DMS79 treated with DMSO at 0.1 percent for 48 hours (cell line): ENCODE data around the gene STK36.

ENCODE experiments used
- DNase-seq: peaks from one replicate; lab custom pipeline; 2025; lab: John Stamatoyannopoulos, UW

Gene STK36

DNA sequence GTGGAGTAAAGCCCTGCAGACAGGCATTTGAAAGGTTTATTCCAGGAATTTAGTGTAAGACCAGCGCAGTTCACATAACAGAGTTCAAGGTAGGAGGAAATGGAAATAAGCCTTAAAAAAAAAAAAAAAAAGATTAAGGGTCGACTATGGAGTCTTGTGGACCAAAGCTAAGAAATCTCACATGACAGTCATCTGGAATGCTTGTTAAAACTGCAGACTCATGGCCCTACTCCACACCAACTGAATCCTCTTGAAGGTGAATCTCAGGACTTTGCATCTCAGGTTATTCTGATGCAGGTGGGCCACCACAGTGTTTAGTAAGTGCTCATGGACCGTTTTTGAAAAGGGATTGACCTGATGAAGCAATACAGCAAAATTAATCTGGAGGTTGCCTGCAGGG lies 47.6 kb downstream of the STK36 start:
- no peak for DNase-seq

- no peak for DNase-seq
Observed at GRCh38 chr2:218720048-218721041, 48.5 kb downstream of the STK36 start.

GRCh38 chr2:218721488-218721887 lies 49.6 kb downstream of the STK36 start:
- no peak for DNase-seq

GRCh38 chr2:218721934-218722333 lies 50.0 kb downstream of the STK36 start:
- DNase-seq: no peak

DNA sequence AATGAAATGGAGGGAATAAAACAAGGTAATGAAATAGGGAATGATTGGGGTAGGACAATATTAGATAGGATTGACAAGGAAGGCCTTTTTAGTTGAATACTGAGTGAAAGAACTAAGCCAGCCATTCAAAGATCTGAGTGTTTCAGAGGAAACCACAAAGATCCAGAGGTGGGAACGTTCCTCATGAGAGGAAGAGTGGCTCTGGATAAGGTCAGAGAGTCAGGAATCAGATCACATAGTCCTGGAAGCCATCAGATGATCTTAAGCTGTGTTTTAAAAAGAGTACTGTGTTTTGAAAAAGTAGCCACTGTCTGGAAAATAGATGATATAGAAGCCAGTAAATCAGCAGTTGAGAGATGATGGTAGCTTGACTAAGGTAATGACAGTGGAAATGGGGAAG lies 50.5 kb downstream of the STK36 start:
- DNase-seq: no peak

DNA sequence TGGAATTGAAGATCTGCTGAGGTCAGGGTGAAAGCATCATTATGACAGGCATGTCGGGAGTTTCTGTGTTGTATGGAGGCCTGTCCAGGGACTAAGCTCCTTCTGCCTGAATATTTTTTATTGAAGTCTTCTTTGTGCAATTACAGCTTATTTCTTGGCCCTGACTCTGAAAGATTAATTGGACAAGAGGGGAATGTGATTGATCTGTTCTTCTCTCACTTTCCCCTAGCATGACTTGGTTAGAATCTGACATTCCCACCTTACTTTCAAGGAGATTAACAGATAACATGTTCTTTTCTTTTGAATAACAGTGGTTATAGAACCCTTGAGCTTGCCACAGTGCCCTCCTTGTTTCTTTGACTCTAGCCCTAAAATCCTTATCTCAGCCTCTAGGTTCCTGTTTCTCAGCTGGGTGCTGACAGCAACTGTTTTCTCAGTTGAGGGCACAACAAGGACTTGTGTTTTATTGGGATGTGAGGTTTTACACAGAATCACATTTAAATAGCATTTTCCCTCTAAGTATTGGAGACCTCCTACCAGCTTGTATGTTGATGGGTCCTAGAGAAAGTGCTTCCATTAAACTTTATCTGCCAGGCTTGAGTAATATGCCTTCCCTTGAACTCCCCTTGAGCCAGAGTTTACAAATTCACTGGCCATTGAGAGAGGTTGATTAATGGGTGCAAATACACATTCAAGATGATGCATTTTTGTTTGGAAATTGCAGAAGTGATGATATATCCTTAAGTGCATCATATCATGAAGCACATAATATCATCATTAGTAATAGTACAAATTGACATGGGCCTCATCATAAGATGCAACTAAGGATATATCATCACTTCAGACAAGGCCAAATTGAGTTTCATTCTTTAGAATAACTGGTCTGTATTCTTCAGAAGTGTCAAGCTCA lies 51.2 kb downstream of the STK36 start:
- DNase-seq: no peak

DNA sequence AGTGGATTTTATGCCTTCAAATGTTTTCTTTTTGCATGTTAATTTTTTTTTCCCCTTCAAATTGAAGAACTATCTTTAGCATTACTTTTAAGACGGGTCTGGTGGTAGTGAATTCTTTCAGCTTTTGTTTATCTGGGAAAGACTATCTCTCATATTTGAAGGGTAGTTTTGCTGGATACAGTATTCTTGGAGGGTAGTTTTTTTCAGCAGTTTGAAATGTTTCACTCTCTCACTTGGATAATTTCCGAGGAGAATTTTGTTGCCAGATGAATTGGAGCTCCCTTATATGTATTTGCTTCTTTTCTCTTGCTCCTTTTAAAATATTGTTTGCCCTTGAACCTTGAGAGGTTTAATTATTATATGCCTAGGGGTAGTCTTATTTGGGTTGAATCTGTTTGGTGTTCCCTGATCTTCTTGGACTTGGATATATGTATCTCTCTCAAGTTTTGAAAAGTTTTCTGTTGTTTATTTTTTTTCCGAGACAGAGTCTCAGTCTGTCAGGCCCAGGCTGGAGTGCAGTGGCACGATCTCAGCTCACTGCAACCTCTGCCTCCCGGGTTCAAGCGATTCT lies 54.2 kb downstream of the STK36 start:
- no peak for DNase-seq

DNA sequence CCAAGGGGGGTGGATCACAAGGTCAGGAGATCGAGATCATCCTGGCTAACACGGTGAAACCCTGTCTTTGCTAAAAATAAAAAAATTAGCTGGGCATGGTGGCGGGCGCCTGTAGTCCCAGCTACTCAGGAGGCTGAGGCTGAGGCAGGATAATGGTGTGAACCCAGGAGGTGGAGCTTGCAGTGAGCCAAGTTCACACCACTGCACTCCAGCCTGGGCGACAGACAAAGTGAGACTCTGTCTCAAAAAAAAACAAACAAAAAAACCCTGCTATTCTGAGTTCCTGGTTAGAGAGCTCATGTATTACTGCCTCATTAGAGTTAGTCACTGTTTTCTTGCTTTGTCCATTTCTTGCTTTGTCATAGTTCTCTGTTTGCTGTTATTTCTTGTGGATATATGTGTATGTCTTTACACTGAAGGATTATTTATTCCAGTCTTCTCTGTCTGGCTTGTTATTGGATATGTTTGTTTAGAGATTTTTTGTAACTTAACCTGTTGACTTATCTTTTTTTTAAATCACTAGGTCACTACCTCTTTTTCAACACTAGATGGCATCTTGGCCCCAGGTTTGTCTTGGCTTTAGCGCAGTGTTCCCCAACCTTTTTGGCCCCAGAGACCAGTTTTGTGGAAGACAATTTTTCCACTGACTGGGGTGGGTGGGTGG lies 55.7 kb downstream of the STK36 start:
- DNase-seq: no peak

- DNase-seq: no peak
Observed at GRCh38 chr2:218729640-218730039, 57.8 kb downstream of the STK36 start.

DNA sequence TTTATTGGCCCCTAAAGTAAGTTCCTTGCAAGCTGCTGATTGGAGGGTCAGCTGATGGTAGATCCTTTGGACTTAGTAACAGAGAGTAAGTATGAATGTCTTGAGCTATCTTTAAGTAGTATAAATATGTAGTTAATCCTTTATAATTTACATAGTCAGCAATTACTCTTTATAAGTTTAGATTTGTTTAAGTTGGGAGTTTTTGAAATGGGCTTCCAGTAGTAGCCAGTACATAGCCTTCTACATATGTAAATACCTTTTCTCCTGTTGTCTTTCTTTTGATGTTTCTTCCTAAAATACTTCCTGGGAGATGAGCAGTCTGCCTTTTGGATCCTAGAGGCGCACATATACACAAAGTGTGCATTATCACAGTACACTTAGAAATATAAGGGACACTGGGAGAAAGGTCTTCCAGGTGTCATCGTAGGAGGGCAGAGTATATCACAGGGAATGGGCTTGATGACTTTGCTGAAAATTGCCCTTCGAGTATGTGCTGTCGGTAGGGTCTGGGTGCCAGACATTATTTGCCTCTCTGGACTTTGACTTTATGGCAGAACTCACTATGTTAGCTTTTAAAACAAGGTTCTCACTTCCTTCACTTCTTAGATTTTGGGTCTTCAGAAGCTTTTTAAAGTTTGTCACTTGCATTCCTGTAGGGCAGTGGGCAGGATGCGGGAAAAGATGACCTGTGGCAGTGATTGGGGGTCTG lies 60.3 kb downstream of the STK36 start:
- no peak for DNase-seq

GRCh38 chr2:218732761-218733158 lies 60.9 kb downstream of the STK36 start:
- no peak for DNase-seq

GRCh38 chr2:218733171-218734021 lies 61.5 kb downstream of the STK36 start:
- no peak for DNase-seq

- no peak for DNase-seq
Observed at GRCh38 chr2:218734190-218734975, 62.5 kb downstream of the STK36 start.

GRCh38 chr2:218736531-218736930 lies 64.6 kb downstream of the STK36 start:
- no peak for DNase-seq

DNA sequence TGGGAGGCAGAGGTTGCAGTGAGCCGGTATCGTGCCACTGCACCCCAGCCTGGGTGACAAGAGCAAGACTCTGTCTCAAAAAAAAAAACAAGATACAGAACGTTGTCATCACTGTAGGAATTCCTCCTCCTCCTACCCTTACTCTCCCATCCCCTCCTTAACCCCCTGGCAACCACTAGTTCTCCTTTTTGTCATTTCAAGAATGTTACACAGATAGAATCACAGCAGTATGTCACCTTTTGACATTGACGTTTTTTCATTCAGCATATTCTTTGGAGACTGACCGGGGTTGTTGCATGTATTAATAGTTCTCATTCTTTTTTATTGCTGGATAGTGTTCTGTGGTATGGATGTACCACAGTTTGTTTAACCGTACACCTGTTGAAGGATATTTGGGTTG lies 71.2 kb downstream of the STK36 start:
- DNase-seq: no peak

GRCh38 chr2:218744615-218745014 lies 72.7 kb downstream of the STK36 start:
- DNase-seq: no peak

DNA sequence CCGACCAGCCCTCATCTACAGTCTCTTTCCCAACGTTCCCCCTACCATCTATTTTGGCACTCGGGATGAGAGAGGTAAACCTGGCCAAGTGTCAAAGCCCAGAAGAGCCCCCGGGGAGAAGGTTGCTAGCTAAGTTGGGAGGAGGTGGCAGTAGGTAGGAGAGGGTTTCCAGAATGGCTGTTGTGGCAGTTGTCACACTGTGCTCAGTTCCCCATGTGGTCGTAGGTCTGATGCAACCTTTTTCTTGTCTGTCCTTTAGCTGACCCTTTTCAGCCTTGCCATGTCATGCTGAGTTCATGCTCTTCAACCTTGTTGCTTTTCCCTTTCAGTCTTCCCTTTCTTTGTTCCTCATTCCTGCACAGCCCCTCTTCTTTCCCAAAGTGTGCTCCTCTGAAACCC lies 73.3 kb downstream of the STK36 start:
- no peak for DNase-seq

- no peak for DNase-seq
Observed at GRCh38 chr2:218745559-218746469, 73.9 kb downstream of the STK36 start.

GRCh38 chr2:218746470-218746795 lies 74.5 kb downstream of the STK36 start:
- DNase-seq: no peak
